Tibial nerve (tissue), 4 donors: ENCODE results near the gene MYO1D. TPM values are rescaled to one million over a fixed set of nuclear protein-coding genes. Genes with fewer than 3 reads are reported as not detected.

Experiments
- DNase-seq, 2 donors: peaks; one replicate each; pipeline ENCODE4 v3.0.0-alpha.2; 2019; ENCODE audit warnings: low spot score in 2 of 2
- H3K27ac ChIP-seq, 4 donors: fragments of 200-600 bp; sonication (generic) in 3 of 4; one replicate each; pipeline ENCODE4 v1.5.1; 2017 to 2019; ENCODE audit warnings: mild to moderate bottlenecking in 1 of 4
- H3K27me3 ChIP-seq, 2 donors: fragments of 200-600 bp; sonication (generic) in 1 of 2; one replicate each; pipeline versions ENCODE4 v1.5.1 to v1.6.0; 2017 to 2019
- H3K36me3 ChIP-seq, 3 donors: fragments of 200-600 bp; sonication (generic); one replicate each; pipeline ENCODE4 v1.5.1; 2018 to 2019
- H3K4me1 ChIP-seq, 4 donors: fragments of 200-600 bp; sonication (generic) in 3 of 4; one replicate each; pipeline ENCODE4 v1.5.1; 2017 to 2019
- H3K4me3 ChIP-seq, 4 donors: fragments of 200-600 bp; sonication (generic) in 3 of 4; one replicate each; pipeline ENCODE4 v1.5.1; 2017 to 2019; ENCODE audit warnings: mild to moderate bottlenecking in 1 of 4, moderate library complexity in 1 of 4
- H3K9me3 ChIP-seq, 4 donors: fragments of 200-600 bp; sonication (generic) in 3 of 4; one replicate each; pipeline ENCODE4 v1.5.1; 2017 to 2019
- CTCF ChIP-seq, 5 experiments: fragments of 200-600 bp in 3 of 5; fragments of 450-650 bp in 2 of 5; sonication (generic) in 3 of 5; IDR thresholded peaks; one replicate each; pipeline ENCODE4 v1.5.1; 2016 to 2019; ENCODE audit warnings: antibody characterized with exemption in 5 of 5, mild to moderate bottlenecking in 3 of 5, moderate library complexity in 2 of 5
- EP300 ChIP-seq, 2 donors: sonication (generic); formaldehyde crosslinking; IDR thresholded peaks; one replicate each; pipeline ENCODE4 v1.6.1; 2017; ENCODE audit warnings: antibody characterized with exemption in 2 of 2, mild to moderate bottlenecking in 1 of 2
- POLR2A ChIP-seq, 2 donors: fragments of 450-650 bp; IDR thresholded peaks; one replicate each; pipeline ENCODE4 v1.6.1; 2017; ENCODE audit warnings: antibody characterized with exemption in 2 of 2, mild to moderate bottlenecking in 2 of 2, moderate library complexity in 2 of 2
- WGBS, 2 donors: methylation state at CpG; one replicate each; pipeline ENCODE4 v1.1.5; 2018; 5-methylcytosine and 5-hydroxymethylcytosine counted together
- total RNA-seq, 4 donors: library from RNA; depleted of rRNA; stranded (reverse); fragments of >200 nt; gene quantifications; one replicate each; pipeline ENCODE4 v1.1.0, GENCODE V29; 2016

Gene MYO1D
- total RNA-seq, 4 donors from 2014 or later = 28.5 to 49.6 (median 42.4) TPM

- H3K27me3 ChIP-seq = no peaks in the 10 kb centered on the region
- whole genome bisulfite sequencing, 2 donors = 98 to 99% methylated on average over 2 of the region's 2 CpGs
- no peak overlapping the region for H3K27ac ChIP-seq
- no peaks in the 10 kb centered on the region for H3K9me3 ChIP-seq
- H3K36me3 ChIP-seq = no peaks in the 10 kb centered on the region
- TF ChIP-seq CTCF (IDR thresholded peaks at IDR 0.05) (no peak), POLR2A (IDR thresholded peaks at IDR 0.05) (no peak), EP300 (IDR thresholded peaks at IDR 0.05) (no peak)
- no peak for DNase-seq
- no peak overlapping the region for H3K4me3 ChIP-seq
- H3K4me1 ChIP-seq = no peaks in the 10 kb centered on the region
These were observed 42.8 kb downstream of the MYO1D start for GRCh38 chr17:32834104-32834503.

- WGBS, 2 donors = 81 to 89% methylated on average over 4 of the region's 4 CpGs
- TF ChIP-seq CTCF (IDR thresholded peaks at IDR 0.05) (no peak), POLR2A (IDR thresholded peaks at IDR 0.05) (no peak), EP300 (IDR thresholded peaks at IDR 0.05) (no peak)
- H3K4me3 ChIP-seq = no peak overlapping the region
- H3K27ac ChIP-seq = no peak overlapping the region
- H3K36me3 ChIP-seq = no peaks in the 10 kb centered on the region
- H3K9me3 ChIP-seq = no peaks in the 10 kb centered on the region
- peaks cover 0 to 4% (median 0%) of the 10 kb centered on the region in 4 donors for H3K4me1 ChIP-seq
- no peaks in the 10 kb centered on the region for H3K27me3 ChIP-seq
- no peak for DNase-seq
These were observed 43.4 kb downstream of the MYO1D start for GRCh38 chr17:32833526-32833925.

GRCh38 chr17:32833076-32833475 lies 43.8 kb downstream of the MYO1D start:
- Histone ChIP-seq H3K9me3 (no peaks in the 10 kb centered on the region), H3K4me3 (no peak overlapping the region), H3K27ac (no peak overlapping the region), H3K4me1 (peaks cover 0 to 5% (median 0%) of the 10 kb centered on the region in 4 donors), H3K36me3 (no peaks in the 10 kb centered on the region), H3K27me3 (no peaks in the 10 kb centered on the region)
- TF ChIP-seq POLR2A (IDR thresholded peaks at IDR 0.05) = no peak
- no peak for TF ChIP-seq CTCF (IDR thresholded peaks at IDR 0.05)
- TF ChIP-seq EP300 (IDR thresholded peaks at IDR 0.05) = no peak
- DNase-seq = no peak
- 96% methylated on average over 5 of the region's 5 CpGs for WGBS, 2 donors

GRCh38 chr17:32831627-32832243 lies 45.2 kb downstream of the MYO1D start:
- H3K9me3 ChIP-seq = no peaks in the 10 kb centered on the region
- H3K4me1 ChIP-seq = peaks cover 0 to 5% (median 0%) of the 10 kb centered on the region in 4 donors
- H3K27ac ChIP-seq = no peak overlapping the region
- 93 to 96% methylated on average over 2 of the region's 2 CpGs for WGBS, 2 donors
- no peak overlapping the region for H3K4me3 ChIP-seq
- H3K36me3 ChIP-seq = no peaks in the 10 kb centered on the region
- no peaks in the 10 kb centered on the region for H3K27me3 ChIP-seq
- no peak for DNase-seq
- TF ChIP-seq POLR2A (IDR thresholded peaks at IDR 0.05) = no peak
- TF ChIP-seq CTCF (IDR thresholded peaks at IDR 0.05) = no peak
- TF ChIP-seq EP300 (IDR thresholded peaks at IDR 0.05) = no peak

- Histone ChIP-seq H3K27me3 (no peaks in the 10 kb centered on the region), H3K27ac (no peak overlapping the region), H3K9me3 (no peaks in the 10 kb centered on the region), H3K4me1 (peaks cover 0 to 5% (median 0%) of the 10 kb centered on the region in 4 donors), H3K4me3 (no peak overlapping the region), H3K36me3 (no peaks in the 10 kb centered on the region)
- no peak for TF ChIP-seq POLR2A (IDR thresholded peaks at IDR 0.05)
- no peak for TF ChIP-seq CTCF (IDR thresholded peaks at IDR 0.05)
- no peak for TF ChIP-seq EP300 (IDR thresholded peaks at IDR 0.05)
- no peak for DNase-seq
- 68 to 69% methylated on average over 3 of the region's 3 CpGs for WGBS, 2 donors
These were observed 45.7 kb downstream of the MYO1D start for GRCh38 chr17:32831223-32831622.
